GM19324 (cell line): Measurements from ENCODE around the gene ZRANB1.
"Not testable (repeated sequence)": the region's sequence is repeated elsewhere in the genome, so short reads cannot be mapped to it uniquely, and the experiment has no call there.

ENCODE experiments used
- ATAC-seq: cut with Tn5 transposase; IDR thresholded peaks from one replicate; pipeline ENCODE4 v1.9.1; 2021; ENCODE audit warnings: mild to moderate bottlenecking, moderate library complexity; ENCODE audit not compliant: unreplicated experiment, low FRiP score

ZRANB1 gene

GRCh38 chr10:124941823-124942222 lies at the start of gene ZRANB1:
Gene ZRANB1 (plus strand): TSS chr10:124942123. CDS start chr10:124942494, 371 bp downstream.
- ATAC-seq, result no peak

GRCh38 chr10:124892905-124893304 lies 49.0 kb upstream of the ZRANB1 start:
- no peak for ATAC-seq

- ATAC-seq, result no peak
These were observed 47.2 kb upstream of the ZRANB1 start for GRCh38 chr10:124894569-124895215.

GRCh38 chr10:124896751-124897150 lies 45.2 kb upstream of the ZRANB1 start:
- ATAC-seq, result no peak

GRCh38 chr10:124898471-124898870 lies 43.5 kb upstream of the ZRANB1 start:
- ATAC-seq, result no peak

- no peak for ATAC-seq
These were observed 42.8 kb upstream of the ZRANB1 start for GRCh38 chr10:124899151-124899550.

- ATAC-seq, result no peak
These were observed 39.5 kb upstream of the ZRANB1 start for GRCh38 chr10:124902462-124902861.

- no peak for ATAC-seq
These were observed 38.8 kb upstream of the ZRANB1 start for GRCh38 chr10:124903111-124903510.

GRCh38 chr10:124904796-124905195 lies 37.1 kb upstream of the ZRANB1 start:
- ATAC-seq, result no peak

GRCh38 chr10:124906551-124907001 lies 35.3 kb upstream of the ZRANB1 start:
- ATAC-seq, result no peak

GRCh38 chr10:124909563-124909962 lies 32.4 kb upstream of the ZRANB1 start:
- ATAC-seq, result no peak

GRCh38 chr10:124911124-124912067 lies 30.5 kb upstream of the ZRANB1 start:
- no peak for ATAC-seq

- ATAC-seq, result no peak
These were observed 29.6 kb upstream of the ZRANB1 start for GRCh38 chr10:124912101-124912886.

GRCh38 chr10:124913167-124913566 lies 28.8 kb upstream of the ZRANB1 start:
- ATAC-seq, result no peak

GRCh38 chr10:124914398-124914797 lies 27.5 kb upstream of the ZRANB1 start:
- not testable (repeated sequence) for ATAC-seq

GRCh38 chr10:124916098-124916584 lies 25.8 kb upstream of the ZRANB1 start:
- ATAC-seq, result no peak

- ATAC-seq, result peak; percentile 98
These were observed 25.1 kb upstream of the ZRANB1 start for GRCh38 chr10:124916585-124917427.

GRCh38 chr10:124917428-124918190 lies 24.3 kb upstream of the ZRANB1 start:
- no peak for ATAC-seq
